Adrenal gland (tissue), 12 donors: ENCODE results near the gene FXYD4. TPM values are rescaled to one million over a fixed set of nuclear protein-coding genes. Genes with fewer than 3 reads are reported as not detected.

ENCODE experiments used
- DNase-seq, 7 donors: peaks; one replicate each; pipeline ENCODE4 v3.0.0-alpha.2; 2019 to 2020
- H3K27ac ChIP-seq, 5 donors: fragments of 200-600 bp; sonication (generic) in 4 of 5; 1 replicate in 3 of 5; 2 replicates in 2 of 5; pipeline versions ENCODE4 v1.5.1 to v1.8.0; 2016 to 2020; ENCODE audit warnings: mild to moderate bottlenecking in 1 of 5
- H3K27me3 ChIP-seq: fragments of 200-600 bp; 2 replicates; pipeline ENCODE4 v1.8.0; 2021
- H3K36me3 ChIP-seq, 2 donors: fragments of 200-600 bp; replicated peaks in 1 of 2; 1 replicate in 1 of 2; 2 replicates in 1 of 2; pipeline versions ENCODE4 v1.5.1 to v1.8.0; 2018 to 2022
- H3K4me1 ChIP-seq, 2 donors: fragments of 200-600 bp; replicated peaks in 1 of 2; 1 replicate in 1 of 2; 2 replicates in 1 of 2; pipeline versions ENCODE4 v1.5.1 to v1.8.0; 2018 to 2021
- H3K4me3 ChIP-seq, 4 donors: fragments of 200-600 bp; sonication (generic) in 3 of 4; one replicate each; pipeline ENCODE4 v1.5.1; 2016 to 2018
- H3K9me3 ChIP-seq, 3 donors: fragments of 200-600 bp; sonication (generic) in 1 of 3; replicated peaks in 1 of 3; 1 replicate in 2 of 3; 2 replicates in 1 of 3; pipeline versions ENCODE4 v1.5.1 to v1.8.0; 2016 to 2021
- CTCF ChIP-seq, 6 experiments: fragments of 450-650 bp in 4 of 6; fragments of 200-600 bp in 2 of 6; sonication (generic) in 1 of 6; IDR thresholded peaks; 1 replicate in 5 of 6; 2 replicates in 1 of 6; pipeline versions ENCODE4 v1.5.1 to v1.8.0; 2016 to 2021; ENCODE audit warnings: antibody characterized with exemption in 6 of 6, mild to moderate bottlenecking in 2 of 6, moderate library complexity in 1 of 6
- POLR2A ChIP-seq, 2 donors: fragments of 450-650 bp; IDR thresholded peaks; one replicate each; pipeline ENCODE4 v1.6.1; 2017; ENCODE audit warnings: antibody characterized with exemption in 2 of 2, mild to moderate bottlenecking in 2 of 2, moderate library complexity in 1 of 2
- WGBS, 4 donors: extraction: QIAGEN DNeasy Blood & Tissue Kit in 2 of 4; methylation state at CpG; one replicate each; pipeline versions ENCODE4 v1.1.5 to v1.1.7; 2013 to 2017; 5-methylcytosine and 5-hydroxymethylcytosine counted together
- intact Hi-C, 2 donors: fragments of 100-400 bp; cut with DNase I; formaldehyde crosslinking; loops; one replicate each; pipeline versions ENCODE4 v1.14.1 to v1.15.0; 2022 to 2023
- polyA plus RNA-seq, 3 donors: library from polyadenylated mRNA; stranded (reverse); fragments of 200-250 nt in 2 of 3; fragments of 350-450 nt in 1 of 3; fragmentation: Illumina TruSeq in 1 of 3; extraction: RNeasy Lipid Tissue Mini Kit (QIAGEN cat#74804) in 1 of 3; gene quantifications; one replicate each; pipeline ENCODE4 v1.2.3, GENCODE V29; 2013 to 2014
- total RNA-seq, 9 donors: library from RNA; depleted of rRNA in 4 of 9; stranded (reverse); fragments of >200 nt in 4 of 9; fragments of 120-200 nt in 1 of 9; fragmentation: NEBNext Ultra II Directional in 1 of 9; extraction: Animal tissue kit (Norgen Biotek cat#: 25700) in 1 of 9; gene quantifications; one replicate each; pipeline versions ENCODE4 v1.1.0 to v1.2.4, GENCODE V29; 2013 to 2023
- donor health status: healthy with polysubstance abuse.
- donor health status: Bipolar disorder and iron deficiency.
- donor health status: DM: yes; HTN: yes; CAD: no.
- donor health status: DM: no; HTN: no; CAD: no.
- donor health status: DM: no; HTN: no; CAD: no.
- donor health status: DM: yes; HTN: yes; CAD: no.

The FXYD4 gene
- total and polyA plus RNA-seq, 12 donors: 0.86 TPM; not detected in 11

GRCh38 chr10:43384252-43385221, 13.1 kb downstream of the FXYD4 start:
- no peak overlapping the region for H3K27ac ChIP-seq
- TF ChIP-seq POLR2A (IDR thresholded peaks at IDR 0.05) (no peak), CTCF (IDR thresholded peaks at IDR 0.05) (no peak)
- 83 to 92% (median 87%) methylated on average over 10 of the region's 10 CpGs for WGBS, 4 donors

GRCh38 chr10:43385412-43386004, 14.1 kb downstream of the FXYD4 start:
- intact Hi-C loops: no loop called here
- Histone ChIP-seq H3K36me3 (peaks cover 0 to 50% of the 10 kb centered on the region in 2 donors), H3K4me1 (peaks cover 6 to 13% of the 10 kb centered on the region in 2 donors), H3K4me3 (no peak overlapping the region), H3K27ac (no peak overlapping the region), H3K27me3 (no peaks in the 10 kb centered on the region), H3K9me3 (no peaks in the 10 kb centered on the region)
- DNase-seq: peak in 1 of 7 donors; percentile 3
- WGBS, 4 donors: 81 to 87% (median 84%) methylated on average over 5 of the region's 5 CpGs
- TF ChIP-seq POLR2A (IDR thresholded peaks at IDR 0.05) (no peak), CTCF (IDR thresholded peaks at IDR 0.05) (no peak)

More at GRCh38 chr10:43384252-43385221, 13.1 kb downstream of the FXYD4 start:
- H3K4me3 ChIP-seq: no peak overlapping the region
- intact Hi-C loops: no loop called here
- no peaks in the 10 kb centered on the region for H3K9me3 ChIP-seq
- H3K4me1 ChIP-seq: peaks cover 0 to 5% of the 10 kb centered on the region in 2 donors
- H3K36me3 ChIP-seq: peaks cover 0 to 40% of the 10 kb centered on the region in 2 donors
- no peaks in the 10 kb centered on the region for H3K27me3 ChIP-seq
- peak in 1 of 7 donors; percentile 6 for DNase-seq

GRCh38 chr10:43386549-43386948, 15.1 kb downstream of the FXYD4 start:
- no peak overlapping the region for H3K27ac ChIP-seq
- H3K4me3 ChIP-seq: no peak overlapping the region
- 90 to 99% (median 96%) methylated on average over 4 of the region's 4 CpGs for WGBS, 4 donors
- intact Hi-C loops: no loop called here
- H3K27me3 ChIP-seq: no peaks in the 10 kb centered on the region
- H3K36me3 ChIP-seq: peaks cover 0 to 60% of the 10 kb centered on the region in 2 donors
- no peak for DNase-seq
- peaks cover 6 to 14% of the 10 kb centered on the region in 2 donors for H3K4me1 ChIP-seq
- H3K9me3 ChIP-seq: no peaks in the 10 kb centered on the region
- TF ChIP-seq POLR2A (IDR thresholded peaks at IDR 0.05) (no peak), CTCF (IDR thresholded peaks at IDR 0.05) (no peak)

- TF ChIP-seq CTCF (IDR thresholded peaks at IDR 0.05): no peak
- no peak for TF ChIP-seq POLR2A (IDR thresholded peaks at IDR 0.05)
- intact Hi-C loops: no loop called here
- peak in 1 of 7 donors; percentile 3 for DNase-seq
- WGBS, 4 donors: 92 to 93% (median 93%) methylated on average over 25 to 29 of the region's 29 CpGs
- H3K36me3 ChIP-seq: peaks cover 0 to 66% of the 10 kb centered on the region in 2 donors
- no peaks in the 10 kb centered on the region for H3K27me3 ChIP-seq
- H3K4me3 ChIP-seq: no peak overlapping the region
- H3K9me3 ChIP-seq: no peaks in the 10 kb centered on the region
- H3K4me1 ChIP-seq: peaks cover 6 to 14% of the 10 kb centered on the region in 2 donors
- no peak overlapping the region for H3K27ac ChIP-seq
Measured at GRCh38 chr10:43386981-43387677, 15.7 kb downstream of the FXYD4 start.
